HepG2 (cell line): ENCODE results near the gene MAP3K21. TPM values are rescaled to one million over a fixed set of nuclear protein-coding genes. Genes with fewer than 3 reads are reported as not detected.

Experiments used
- ATAC-seq: fragments of 200-7000 bp; cut with Tn5 transposase; 3 replicates; pipeline ENCODE4 v1.9.1; 2020; ENCODE audit warnings: mild to moderate bottlenecking, moderate library complexity
- BruUV-seq: library from RNA; stranded (reverse); fragments of 400-500 nt; replicated peaks from 2 replicates; lab custom pipeline; 2021; lab: Mats Ljungman, UMichigan
- CTCF ChIA-PET: fragments of 300-600 bp; formaldehyde crosslinking; extraction: SDS; loops from one replicate; lab custom pipeline; 2021; ENCODE audit warnings: low total read pairs, inconsistent platforms, low intra/inter-chr PET ratio; lab: Yijun Ruan, JAX
- POLR2A ChIA-PET: fragments of 350-600 bp; sonication (Branson Sonifier 250); formaldehyde crosslinking; loops from one replicate; lab custom pipeline; 2020; ENCODE audit warnings: antibody characterized with exemption, inconsistent platforms; lab: Yijun Ruan, JAX
- DNase-seq: peaks from one replicate; pipeline ENCODE4 v3.0.0-alpha.2; 2015; ENCODE audit warnings: low spot score
- FAIRE-seq: peaks from 3 replicates; lab custom pipeline; 2011; peaks lifted over from hg19 to GRCh38; lab: Jason Lieb, UNC
- H2AFZ ChIP-seq: one replicate; pipeline ENCODE4 v1.6.1; 2011; ENCODE audit warnings: low read length, inconsistent platforms
- H3K27ac ChIP-seq: fragments of 300-600 bp; 3 replicates; pipeline ENCODE4 v1.8.0; 2011; ENCODE audit warnings: mixed run types, mild to moderate bottlenecking, mixed read lengths, low read length, inconsistent platforms; ENCODE audit not compliant: insufficient read depth; ENCODE audit errors: extremely low read length
- H3K27me3 ChIP-seq, 2 experiments: fragments of 200-600 bp in 1 of 2; 2 replicates in 1 of 2; 3 replicates in 1 of 2; pipeline versions ENCODE4 v1.6.0 to v1.8.0; 2011; ENCODE audit warnings: low read length in 2 of 2, mild to moderate bottlenecking in 2 of 2, moderate library complexity in 2 of 2, inconsistent platforms in 1 of 2; ENCODE audit not compliant: insufficient read depth in 2 of 2, control insufficient read depth in 1 of 2
- H3K36me3 ChIP-seq, 2 experiments: fragments of 200-600 bp in 1 of 2; replicated peaks in 1 of 2; 2 replicates in 1 of 2; 3 replicates in 1 of 2; pipeline versions ENCODE4 v1.5.1 to v1.8.0; 2011; ENCODE audit warnings: low read length in 2 of 2, inconsistent platforms in 1 of 2; ENCODE audit not compliant: insufficient read depth in 2 of 2, control insufficient read depth in 1 of 2
- H3K4me1 ChIP-seq: 2 replicates; pipeline ENCODE4 v1.5.1; 2012; ENCODE audit warnings: low read length, inconsistent platforms; ENCODE audit not compliant: insufficient read depth
- H3K4me2 ChIP-seq: 2 replicates; pipeline ENCODE4 v1.6.0; 2011; ENCODE audit warnings: low read depth, low read length, inconsistent platforms
- H3K4me3 ChIP-seq, 3 experiments: fragments of 200-600 bp in 1 of 3; sonication (generic), shearing (Covaris generic) in 1 of 3; replicated peaks in 1 of 3; 2 replicates each; pipeline ENCODE4 v1.5.1; 2011 to 2016; ENCODE audit warnings: low read length in 3 of 3, inconsistent platforms in 2 of 3, low read depth in 2 of 3, mild to moderate bottlenecking in 2 of 3, control low read depth in 1 of 3, mixed read lengths in 1 of 3; ENCODE audit not compliant: insufficient read depth in 1 of 3
- H3K79me2 ChIP-seq: one replicate; pipeline ENCODE4 v1.6.1; 2011; ENCODE audit warnings: low read length, inconsistent platforms; ENCODE audit not compliant: insufficient read depth
- H3K9ac ChIP-seq: 2 replicates; pipeline ENCODE4 v1.6.0; 2011; ENCODE audit warnings: mild to moderate bottlenecking, low read depth, low read length, inconsistent platforms; ENCODE audit not compliant: insufficient read depth
- H3K9me3 ChIP-seq: 2 replicates; pipeline ENCODE4 v1.5.1; 2012; ENCODE audit warnings: mild to moderate bottlenecking, low read length
- H4K20me1 ChIP-seq: 2 replicates; pipeline ENCODE4 v1.6.0; 2011; ENCODE audit warnings: inconsistent platforms, mild to moderate bottlenecking, low read length, moderate library complexity; ENCODE audit not compliant: insufficient read depth
- ARID3A ChIP-seq: IDR thresholded peaks from 2 replicates; pipeline ENCODE4 v1.6.1; 2012; ENCODE audit warnings: low read depth, low read length, improper control_type of control experiment
- CSRNP1 ChIP-seq: sonication (generic); formaldehyde crosslinking; IDR thresholded peaks from 2 replicates; pipeline ENCODE4 v1.8.1; 2023; ENCODE audit warnings: mild to moderate bottlenecking, missing genetic modification reagents
- ETV6 ChIP-seq: sonication (generic); formaldehyde crosslinking; conservative IDR thresholded peaks from 2 replicates; pipeline ENCODE4 v1.4.0; 2020; ENCODE audit warnings: missing genetic modification reagents
- ISL2 ChIP-seq: sonication (generic); formaldehyde crosslinking; IDR thresholded peaks from 2 replicates; pipeline ENCODE4 v1.5.0; 2020; ENCODE audit warnings: missing genetic modification reagents
- KLF15 ChIP-seq: sonication (generic); formaldehyde crosslinking; IDR thresholded peaks from 2 replicates; pipeline ENCODE4 v1.8.1; 2023; ENCODE audit warnings: borderline replicate concordance, mild to moderate bottlenecking, inconsistent platforms, missing genetic modification reagents, mixed read lengths
- NCOA2 ChIP-seq: sonication (generic); formaldehyde crosslinking; IDR thresholded peaks from 2 replicates; pipeline ENCODE4 v1.8.0; 2022; ENCODE audit warnings: inconsistent platforms
- THYN1 ChIP-seq: sonication (generic); formaldehyde crosslinking; IDR thresholded peaks from 2 replicates; pipeline ENCODE4 v1.8.1; 2023; ENCODE audit warnings: low read depth, mild to moderate bottlenecking, moderate library complexity, missing genetic modification reagents, borderline replicate concordance
- TSC22D2 ChIP-seq: sonication (generic); formaldehyde crosslinking; IDR thresholded peaks from 2 replicates; pipeline ENCODE4 v1.5.1; 2020; ENCODE audit warnings: missing genetic modification reagents, mild to moderate bottlenecking, borderline replicate concordance
- XBP1 ChIP-seq: sonication (generic); formaldehyde crosslinking; IDR thresholded peaks from 2 replicates; pipeline ENCODE4 v1.5.0; 2020; ENCODE audit warnings: missing genetic modification reagents
- ZBTB33 ChIP-seq: sonication (generic); formaldehyde crosslinking; IDR thresholded peaks from 2 replicates; pipeline ENCODE4 v1.4.0; 2020; ENCODE audit warnings: missing genetic modification reagents
- ZBTB42 ChIP-seq: sonication (generic); formaldehyde crosslinking; IDR thresholded peaks from 2 replicates; pipeline ENCODE4 v1.5.0; 2020; ENCODE audit warnings: mild to moderate bottlenecking, missing genetic modification reagents
- ZKSCAN8 ChIP-seq: IDR thresholded peaks from 2 replicates; pipeline ENCODE4 v1.6.1; 2016; ENCODE audit warnings: borderline replicate concordance, missing genetic modification reagents, missing compliant biosample characterization
- ZNF230 ChIP-seq: sonication (generic); formaldehyde crosslinking; IDR thresholded peaks from 2 replicates; pipeline ENCODE4 v1.4.0; 2020; ENCODE audit warnings: mild to moderate bottlenecking, missing genetic modification reagents
- ZNF326 ChIP-seq: sonication (generic); formaldehyde crosslinking; IDR thresholded peaks from 2 replicates; pipeline ENCODE4 v1.4.0; 2020; ENCODE audit warnings: missing genetic modification reagents, borderline replicate concordance
- ZNF354B ChIP-seq: sonication (generic); formaldehyde crosslinking; IDR thresholded peaks from 2 replicates; pipeline ENCODE4 v1.8.0; 2022; ENCODE audit warnings: mild to moderate bottlenecking, missing genetic modification reagents
- WGBS: methylation state at CpG from one replicate; pipeline ENCODE4 v1.1.6; 2017; ENCODE audit warnings: low lambda C conversion rate; 5-methylcytosine and 5-hydroxymethylcytosine counted together
- in situ Hi-C: cut with HindIII; loops from 2 replicates; pipeline ENCODE4 v1.10.0; 2017; ENCODE audit warnings: low pct_unique_long_range_greater_than_20kb; ENCODE audit not compliant: extremely low pct_ligation_motif_present
- intact Hi-C: fragments of 100-400 bp; cut with micrococcal nuclease; formaldehyde crosslinking; loops from one replicate; pipeline ENCODE4 v1.10.0; 2022; ENCODE audit not compliant: unreplicated experiment
- polyA plus RNA-seq, 8 experiments: library from polyadenylated mRNA; depleted of rRNA in 3 of 8; stranded (reverse) in 7 of 8; unstranded in 1 of 8; fragments of >200 nt; fragmentation: Illumina TruSeq in 4 of 8; extraction: Trizol in 4 of 8; gene quantifications; 2 replicates each; pipeline versions ENCODE4 v1.2.1 to v1.2.3, GENCODE V29; 2011 to 2016; ENCODE audit warnings: low read depth in 4 of 8, missing spikeins in 1 of 8, mixed read lengths in 1 of 8; ENCODE audit not compliant: insufficient read depth in 1 of 8
- total RNA-seq, 5 experiments: library from RNA; depleted of rRNA; stranded (reverse); fragments of >200 nt; fragmentation: Illumina TruSeq; extraction: Trizol; gene quantifications; 2 replicates each; pipeline ENCODE4 v1.2.3, GENCODE V29; 2016; ENCODE audit warnings: low read depth in 1 of 5

MAP3K21 gene
- total and polyA plus RNA-seq, 2 of the 13 experiments (the other 11 are each of a cell fraction or from before 2014, with no cell fraction given): not detected

DNA sequence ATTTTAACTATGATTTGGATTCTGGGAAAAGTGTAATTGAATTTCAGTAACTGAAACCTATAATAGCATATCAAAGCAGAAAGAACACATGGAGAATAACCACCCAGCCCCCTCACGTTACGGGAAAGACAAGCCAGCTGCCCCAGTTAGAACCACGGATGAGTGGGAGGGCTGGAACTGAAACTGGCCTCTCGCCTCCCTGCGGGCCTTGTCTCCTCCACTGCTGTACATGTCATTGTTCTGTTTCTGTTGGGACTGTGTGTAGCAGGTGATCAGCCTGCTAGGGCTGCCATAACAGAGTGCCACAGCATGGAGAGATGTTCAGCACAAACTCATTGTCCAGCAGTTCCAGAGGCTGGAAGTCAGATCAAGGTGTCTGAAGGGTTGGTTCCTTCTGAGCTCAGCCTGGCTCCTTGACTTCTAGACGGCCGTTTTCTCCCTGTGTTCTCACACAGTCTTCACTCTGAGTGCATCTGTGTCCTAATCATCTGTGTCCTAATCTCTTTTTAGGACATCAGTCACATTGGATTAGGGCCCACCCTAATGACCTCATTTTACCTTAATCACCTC lies 52.4 kb downstream of the MAP3K21 start:
- ATAC-seq (no peak), DNase-seq (no peak), FAIRE-seq (no peak)
- POLR2A ChIA-PET: no interaction called here
- Histone ChIP-seq H3K4me3 (no peak overlapping the region), H2AFZ (no peak overlapping the region), H3K36me3 (no peaks in the 10 kb centered on the region), H3K4me1 (no peaks in the 10 kb centered on the region), H3K27me3 (no peaks in the 10 kb centered on the region; a peak in 1 of 5 replicates), H3K9me3 (peaks cover 4% of the 10 kb centered on the region; the same call in 1 of the 2 replicates), H4K20me1 (no peaks in the 10 kb centered on the region), H3K4me2 (no peak overlapping the region), H3K79me2 (no peaks in the 10 kb centered on the region), H3K9ac (no peak overlapping the region), H3K27ac (no peak overlapping the region)
- no TSS peak for BruUV-seq
- no peak for TF ChIP-seq CSRNP1 (CRISPR knock-in tag)
- no peak for TF ChIP-seq TSC22D2 (CRISPR knock-in tag)
- TF ChIP-seq ETV6: no peak
- TF ChIP-seq KLF15 (CRISPR knock-in tag): no peak
- TF ChIP-seq NCOA2 (CRISPR knock-in tag): no peak
- no peak for TF ChIP-seq ZNF354B
- TF ChIP-seq ZBTB42 (CRISPR knock-in tag): no peak
- no peak for TF ChIP-seq ZBTB33 (CRISPR knock-in tag)
- no peak for TF ChIP-seq ZNF230
- TF ChIP-seq XBP1 (CRISPR knock-in tag): no peak
- TF ChIP-seq THYN1: no peak
- no peak for TF ChIP-seq ZNF326
- TF ChIP-seq ARID3A: no peak
- TF ChIP-seq ISL2 (CRISPR knock-in tag): no peak
- TF ChIP-seq ZKSCAN8 (CRISPR knock-in tag): no peak
- intact Hi-C loops: no loop called here
- in situ Hi-C loops: no loop called here
- WGBS: 33% methylated on average over 7 of the region's 7 CpGs
- CTCF ChIA-PET: no interaction called here
